ENCODE results near the gene ZW10. TPM values are rescaled to one million over a fixed set of nuclear protein-coding genes. Genes with fewer than 3 reads are reported as not detected.

Gene ZW10
- total and polyA plus RNA-seq, 2 experiments from 2014 or later, result 12.3 to 30.5 TPM

DNA sequence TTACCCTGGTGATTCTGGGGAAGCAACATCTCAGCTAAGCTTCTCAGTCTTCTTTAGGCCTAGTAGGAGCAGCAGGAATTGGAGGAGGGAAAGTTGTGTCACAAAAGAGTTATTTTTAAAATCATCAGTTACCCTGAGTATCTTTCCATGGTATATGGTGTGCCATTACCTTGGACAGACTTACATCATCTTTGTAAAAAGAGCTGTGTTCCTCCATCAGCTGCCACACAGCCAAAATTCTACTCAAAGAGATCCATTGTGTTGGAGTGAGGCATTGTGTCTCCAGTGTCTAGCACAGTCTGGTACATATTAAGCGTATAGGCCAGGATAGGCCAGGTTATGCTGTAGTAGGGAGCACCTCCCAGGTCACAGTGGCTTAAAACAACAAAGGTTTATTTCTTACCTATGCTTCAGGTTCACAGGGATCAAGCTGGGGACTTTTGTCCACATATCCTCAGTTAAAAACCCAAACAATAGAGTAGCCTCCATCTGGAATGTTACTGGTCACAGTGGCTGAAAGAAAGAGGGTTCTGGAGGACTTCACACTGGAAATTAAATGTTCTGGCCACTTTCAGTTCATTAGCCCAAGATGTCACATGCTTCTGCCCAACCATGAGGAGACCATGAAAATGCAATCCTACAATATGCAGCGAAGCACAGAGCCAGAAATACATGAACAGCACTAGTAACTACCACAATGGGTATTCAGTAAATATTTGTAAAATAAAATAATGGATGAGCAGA, 57.4 kb downstream of the ZW10 start (continued):
- no peak for TF ChIP-seq CTCF (conservative IDR thresholded peaks at IDR 0.05; ENCODE audit: low read depth in 2 of 2)

GRCh38 chr11:113715273-113715672, 58.2 kb downstream of the ZW10 start:
- Mint-ChIP-seq H3K9me3 (no peaks in the 10 kb centered on the region; the same call in 2 of the 3 replicates), H3K4me3 (no peak overlapping the region), H3K27ac (no peak overlapping the region), H3K4me1 (no peaks in the 10 kb centered on the region), H3K27me3 (ENCODE audit: insufficient read depth, low read depth, poor library complexity) (peaks cover 4% of the 10 kb centered on the region), H3K36me3 (ENCODE audit: low read depth) (peaks cover 9% of the 10 kb centered on the region; the same call in 2 of the 3 replicates)
- Histone ChIP-seq H3K4me3 (no peak overlapping the region), H4K20me1 (replicated peaks; ENCODE audit: insufficient read depth) (no peaks in the 10 kb centered on the region), H3K4me2 (no peak overlapping the region), H3K9me2 (ENCODE audit: insufficient read depth) (peaks cover 7% of the 10 kb centered on the region; the same call in 1 of the 2 replicates), H3F3A (replicated peaks; ENCODE audit: low read depth) (no peaks in the 10 kb centered on the region), H3K36me3 (ENCODE audit: insufficient read depth) (no peaks in the 10 kb centered on the region), H3K27me3 (ENCODE audit: insufficient read depth) (no peaks in the 10 kb centered on the region), H3K27ac (ENCODE audit: low read depth) (no peak overlapping the region), H2AFZ (no peak overlapping the region), H3K79me2 (replicated peaks; ENCODE audit: insufficient read depth) (no peaks in the 10 kb centered on the region), H3K4me1 (ENCODE audit: insufficient read depth) (no peaks in the 10 kb centered on the region)
- DNase-seq (ENCODE audit: low spot score), result no peak
- no peak for TF ChIP-seq STAT1 (IDR thresholded peaks at IDR 0.05; ENCODE audit: unreplicated experiment)
- TF ChIP-seq CTCF (conservative IDR thresholded peaks at IDR 0.05; ENCODE audit: low read depth in 2 of 2), result no peak
- no peak for TF ChIP-seq REST (IDR thresholded peaks at IDR 0.05; ENCODE audit: unreplicated experiment)
- TF ChIP-seq CREB1 (CRISPR knock-in tag; IDR thresholded peaks at IDR 0.05; ENCODE audit: low read depth), result no peak
- TF ChIP-seq, protein P1, sequence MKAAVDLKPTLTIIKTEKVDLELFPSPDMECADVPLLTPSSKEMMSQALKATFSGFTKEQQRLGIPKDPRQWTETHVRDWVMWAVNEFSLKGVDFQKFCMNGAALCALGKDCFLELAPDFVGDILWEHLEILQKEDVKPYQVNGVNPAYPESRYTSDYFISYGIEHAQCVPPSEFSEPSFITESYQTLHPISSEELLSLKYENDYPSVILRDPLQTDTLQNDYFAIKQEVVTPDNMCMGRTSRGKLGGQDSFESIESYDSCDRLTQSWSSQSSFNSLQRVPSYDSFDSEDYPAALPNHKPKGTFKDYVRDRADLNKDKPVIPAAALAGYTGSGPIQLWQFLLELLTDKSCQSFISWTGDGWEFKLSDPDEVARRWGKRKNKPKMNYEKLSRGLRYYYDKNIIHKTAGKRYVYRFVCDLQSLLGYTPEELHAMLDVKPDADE (IDR thresholded peaks at IDR 0.05), result no peak
- no peak for ATAC-seq
